T-helper 1 cell (primary cell): ENCODE measurements around the gene KLF16.

Source experiments
- DNase-seq, 5 donors: peaks; one replicate each; pipeline ENCODE4 v3.0.0-alpha.2; 2012 to 2020

KLF16 gene

GRCh38 chr19:1840541-1841115 is 22.8 kb downstream of the KLF16 start:
- no peak for DNase-seq

DNA sequence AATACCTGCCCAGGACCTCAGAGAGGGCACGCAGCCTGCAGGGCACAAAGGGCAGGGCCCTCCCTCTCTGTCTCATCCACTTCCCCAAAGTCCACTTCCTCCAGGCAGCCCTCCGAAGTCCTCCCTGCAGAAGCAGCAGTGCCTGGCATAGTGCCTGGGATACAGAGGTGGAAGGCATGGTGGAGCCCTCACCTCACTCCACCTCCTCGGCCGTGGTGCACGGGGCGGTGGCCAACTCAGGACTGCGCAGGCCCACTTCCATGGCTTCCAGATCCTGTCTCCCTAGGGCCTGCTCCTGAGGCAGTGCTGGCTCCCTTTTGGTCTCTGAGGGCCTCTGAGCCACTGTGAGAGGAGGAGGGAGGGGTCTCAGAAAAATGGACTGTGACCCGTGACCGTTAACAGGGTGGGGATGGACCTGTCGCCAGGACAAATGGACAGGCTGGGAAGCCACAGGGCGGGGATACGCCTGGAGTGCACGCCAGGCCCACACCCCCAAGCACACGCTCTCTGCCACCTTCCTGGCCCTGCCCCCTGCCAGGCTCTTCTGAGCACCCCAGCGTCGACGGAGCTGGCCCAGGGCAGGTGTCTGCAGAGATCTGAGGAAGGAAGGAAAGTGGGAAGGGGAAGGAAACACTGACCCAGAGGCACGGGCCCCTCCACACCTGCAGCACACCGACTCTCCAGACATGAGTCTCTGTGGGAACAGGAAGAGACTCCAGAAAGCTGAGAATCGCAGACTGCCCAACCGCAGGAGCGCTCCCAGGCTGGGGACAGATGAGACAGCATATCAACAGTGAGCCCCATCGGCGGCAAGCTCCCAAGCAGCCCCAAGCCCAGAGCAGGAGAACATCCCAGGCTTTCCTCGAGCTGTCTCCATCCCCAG is 23.5 kb downstream of the KLF16 start:
- DNase-seq, result no peak

DNA sequence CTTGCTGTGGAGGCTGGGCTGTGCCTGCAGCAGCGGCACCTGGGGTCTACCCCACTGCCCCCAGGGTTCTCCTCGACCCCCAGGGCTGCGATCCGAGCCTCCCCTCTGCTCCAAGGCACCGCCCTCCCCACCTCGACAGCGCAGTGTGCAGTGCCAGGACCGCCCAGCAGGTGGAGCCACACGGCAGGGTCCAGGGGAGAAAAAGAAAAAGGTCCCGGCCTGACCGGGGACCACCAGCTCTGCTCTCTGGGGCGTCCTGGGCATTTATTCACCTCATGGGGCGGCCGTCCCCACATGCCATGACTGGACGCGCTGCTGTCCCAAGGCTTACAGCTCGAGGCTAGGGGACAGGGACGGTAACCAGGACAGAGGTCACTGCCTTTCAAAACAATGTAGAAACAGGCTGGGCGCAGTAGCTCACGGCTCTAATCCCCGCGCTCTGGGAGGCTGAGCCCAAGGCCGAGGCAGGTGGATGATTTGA is 25.7 kb downstream of the KLF16 start:
- DNase-seq, result peak in 2 of 5 donors; percentile 48 to 51

GRCh38 chr19:1837222-1837565 is 26.2 kb downstream of the KLF16 start:
- no peak for DNase-seq

- DNase-seq, result no peak
These were observed 26.7 kb downstream of the KLF16 start for GRCh38 chr19:1836458-1837221.

GRCh38 chr19:1833540-1833939 is 29.8 kb downstream of the KLF16 start:
- no peak for DNase-seq

DNA sequence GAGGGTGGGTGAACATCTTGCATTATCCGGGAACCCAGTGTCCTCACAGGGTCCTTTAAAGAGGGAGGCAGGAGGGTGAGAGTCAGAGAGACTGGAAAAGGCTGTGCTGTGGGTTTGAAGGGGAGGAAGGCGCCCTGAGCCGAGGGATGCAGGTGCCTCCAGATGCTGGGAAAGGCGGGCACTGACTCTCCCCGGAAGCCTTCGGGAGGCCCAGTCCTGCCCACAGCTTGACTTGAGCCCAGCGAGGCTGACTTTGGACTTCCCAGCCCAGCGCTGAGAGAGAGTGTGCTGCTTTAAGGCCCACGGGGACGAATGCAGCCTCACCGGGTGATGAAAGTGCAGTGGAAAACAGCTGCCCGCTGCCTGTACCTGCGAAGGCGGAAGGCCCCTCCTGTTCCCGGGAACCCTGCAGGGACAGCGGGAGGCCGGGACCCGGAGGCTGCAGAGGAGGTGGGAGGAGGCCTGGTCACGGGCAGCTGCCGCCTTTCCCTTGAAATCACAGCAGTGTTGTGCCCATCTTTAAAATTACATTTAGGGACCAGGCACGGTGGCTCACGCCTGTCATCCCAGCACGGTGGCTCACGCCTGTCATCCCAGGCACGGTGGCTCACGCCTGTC is 31.2 kb downstream of the KLF16 start:
- DNase-seq, result no peak

- DNase-seq, result no peak
These were observed 32.4 kb downstream of the KLF16 start for GRCh38 chr19:1830978-1831377.

DNA sequence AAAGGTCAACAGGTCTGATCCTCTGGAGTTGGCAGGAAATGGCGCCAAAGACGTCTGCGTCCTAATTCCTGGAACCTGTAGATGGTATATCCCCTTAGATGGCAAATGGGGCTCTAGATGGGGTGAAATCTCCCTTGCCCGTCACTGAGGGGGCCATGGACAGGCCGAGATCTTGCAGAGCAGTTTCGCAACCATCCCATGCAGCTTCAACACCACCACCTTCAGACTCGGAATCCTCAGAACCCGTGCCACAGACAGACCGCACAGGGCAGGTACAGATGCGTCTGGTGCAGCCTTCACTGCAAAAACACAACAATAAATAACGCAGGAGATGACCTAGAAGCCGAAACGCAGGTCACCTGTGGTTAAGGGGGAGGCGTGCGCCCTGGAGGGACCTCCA is 32.8 kb downstream of the KLF16 start:
- DNase-seq, result no peak

DNA sequence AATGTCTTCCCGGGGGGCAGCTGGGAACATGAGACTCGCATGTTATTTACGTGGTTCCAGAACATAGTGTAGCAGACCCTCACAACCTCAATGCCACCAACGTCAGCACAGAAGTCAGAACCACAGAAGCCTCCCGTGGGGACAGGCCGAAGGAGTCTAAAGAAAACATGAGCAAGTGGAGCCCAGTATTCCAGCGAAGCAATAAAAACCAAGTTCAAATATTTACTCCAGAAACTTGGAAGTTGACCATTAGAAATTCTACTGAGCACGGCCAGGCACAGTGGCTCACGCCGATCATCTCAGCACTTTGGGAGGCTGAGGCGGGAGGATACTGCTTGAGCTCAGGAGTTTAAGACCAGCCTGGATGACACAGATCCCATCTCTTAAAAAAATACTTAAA is 33.4 kb downstream of the KLF16 start:
- no peak for DNase-seq

- DNase-seq, result no peak
These were observed 34.8 kb downstream of the KLF16 start for GRCh38 chr19:1828279-1829238.

GRCh38 chr19:1827566-1828278 is 35.7 kb downstream of the KLF16 start:
- no peak for DNase-seq

- no peak for DNase-seq
These were observed 36.5 kb downstream of the KLF16 start for GRCh38 chr19:1826557-1827521.

DNA sequence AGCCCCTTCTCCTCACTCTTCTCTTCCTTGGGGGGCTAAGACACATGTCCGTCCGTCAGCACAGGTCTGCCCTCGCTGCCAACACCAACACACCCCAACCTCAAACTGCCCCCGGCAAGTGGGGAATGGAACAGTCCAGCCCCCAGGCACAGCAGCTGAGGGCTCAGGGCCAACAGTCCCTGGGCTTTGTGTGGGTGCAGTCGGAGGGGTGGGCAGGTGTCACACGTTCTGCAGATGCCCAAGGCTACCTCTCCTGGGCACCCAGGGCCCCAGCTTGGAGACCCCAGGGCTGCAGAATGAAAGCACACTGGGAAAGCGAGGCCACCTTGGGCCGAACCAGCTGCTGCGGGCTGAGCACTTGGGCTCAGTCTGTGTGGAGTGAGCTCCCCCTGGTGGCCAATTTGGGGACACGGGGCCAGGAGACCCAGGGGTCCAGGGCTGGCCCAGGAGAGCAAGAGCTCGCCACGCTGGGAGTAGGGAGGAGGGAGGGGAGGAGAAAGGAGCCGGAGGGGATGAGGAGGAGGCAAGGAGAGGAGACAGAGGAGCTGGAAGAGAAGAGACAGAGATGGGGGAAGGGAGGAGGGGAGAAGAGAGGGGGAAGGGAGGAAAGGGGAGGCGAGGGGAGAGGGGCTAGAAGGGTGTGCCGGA is 37.3 kb downstream of the KLF16 start:
- peak; percentile 52 to 78 (median 66) for DNase-seq

- DNase-seq, result no peak
These were observed 39.1 kb downstream of the KLF16 start for GRCh38 chr19:1824252-1824622.

- no peak for DNase-seq
These were observed 39.7 kb downstream of the KLF16 start for GRCh38 chr19:1823539-1824251.

DNA sequence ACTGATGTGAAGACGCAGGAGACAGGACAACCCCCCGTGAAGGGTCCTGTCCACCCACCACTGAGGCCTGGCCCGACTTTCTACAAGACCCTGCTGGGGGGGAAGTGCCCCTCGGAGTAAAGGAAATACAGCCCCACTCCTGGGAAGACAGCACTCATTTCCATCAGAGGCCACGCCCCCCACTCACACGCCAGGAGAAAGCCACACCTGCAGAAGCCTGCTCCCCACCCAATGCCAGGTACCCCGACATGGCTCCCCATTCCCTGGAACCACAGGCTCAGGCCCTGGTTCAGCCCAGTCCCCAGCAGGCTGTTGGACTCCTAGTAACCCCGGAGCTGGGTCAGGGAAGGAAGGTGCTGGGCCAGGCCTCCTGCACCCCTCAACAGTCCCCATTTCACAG is 40.4 kb downstream of the KLF16 start:
- DNase-seq, result no peak

DNA sequence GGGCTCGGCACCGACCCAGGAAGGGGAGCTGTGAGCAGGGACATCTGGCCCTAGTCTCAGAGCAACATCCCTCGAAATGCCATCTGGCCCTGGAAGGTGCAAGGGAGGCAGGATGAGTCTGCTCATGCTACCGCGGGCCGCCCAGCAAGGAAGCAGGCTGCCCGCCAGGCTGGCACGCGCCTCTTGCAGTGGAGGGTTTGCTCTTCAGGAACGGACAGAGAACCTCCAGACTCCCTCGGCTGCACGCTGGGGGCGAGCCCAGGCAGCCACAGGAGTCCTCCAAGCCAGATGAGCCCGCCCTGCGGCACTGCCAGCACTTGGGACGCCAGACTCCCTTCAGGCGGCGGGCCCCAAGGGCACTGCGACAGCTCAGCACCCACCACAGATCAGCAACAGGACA is 41.2 kb downstream of the KLF16 start:
- DNase-seq, result no peak
